Liver (tissue), 9 donors: ENCODE data around the gene PLCB4. TPM values are rescaled to one million over a fixed set of nuclear protein-coding genes. Genes with fewer than 3 reads are reported as not detected.

ENCODE experiments used
- DNase-seq: peaks from one replicate; pipeline ENCODE4 v3.0.0-alpha.2; 2017; ENCODE audit warnings: low spot score
- H3K27ac ChIP-seq, 2 donors: one replicate each; pipeline ENCODE4 v1.7.0; 2013; ENCODE audit warnings: inconsistent platforms in 2 of 2, low read length in 2 of 2, control low read depth in 1 of 2, low read depth in 1 of 2, mild to moderate bottlenecking in 1 of 2
- H3K27me3 ChIP-seq, 4 donors: one replicate each; pipeline versions ENCODE4 v1.6.1 to v1.7.0; 2013; ENCODE audit warnings: low read length in 3 of 4, inconsistent platforms in 1 of 4, mild to moderate bottlenecking in 1 of 4, moderate library complexity in 1 of 4; ENCODE audit not compliant: control insufficient read depth in 4 of 4, insufficient read depth in 4 of 4
- H3K36me3 ChIP-seq, 4 donors: one replicate each; pipeline versions ENCODE4 v1.6.1 to v1.7.0; 2013; ENCODE audit warnings: low read length in 3 of 4, mild to moderate bottlenecking in 3 of 4, low read depth in 1 of 4, moderate library complexity in 1 of 4; ENCODE audit not compliant: control insufficient read depth in 4 of 4, insufficient read depth in 3 of 4
- H3K4me1 ChIP-seq, 4 donors: one replicate each; pipeline versions ENCODE4 v1.6.1 to v1.7.0; 2013; ENCODE audit warnings: low read length in 3 of 4, mild to moderate bottlenecking in 3 of 4, moderate library complexity in 1 of 4; ENCODE audit not compliant: control insufficient read depth in 4 of 4, insufficient read depth in 4 of 4
- H3K4me3 ChIP-seq, 3 donors: one replicate each; pipeline versions ENCODE4 v1.6.1 to v1.7.0; 2013; ENCODE audit warnings: low read length in 3 of 3, control low read depth in 1 of 3, low read depth in 1 of 3, mild to moderate bottlenecking in 1 of 3
- H3K9ac ChIP-seq, 2 donors: one replicate each; pipeline ENCODE4 v1.7.0; 2013; ENCODE audit warnings: low read length in 2 of 2, mild to moderate bottlenecking in 2 of 2, moderate library complexity in 2 of 2, control low read depth in 1 of 2, low read depth in 1 of 2
- H3K9me3 ChIP-seq, 4 donors: one replicate each; pipeline versions ENCODE4 v1.6.1 to v1.7.0; 2013; ENCODE audit warnings: low read length in 3 of 4; ENCODE audit not compliant: control insufficient read depth in 4 of 4
- ATF3 ChIP-seq: IDR thresholded peaks from 2 replicates; pipeline ENCODE4 v1.6.1; 2016; ENCODE audit warnings: antibody characterized with exemption
- EGR1 ChIP-seq, 2 donors: IDR thresholded peaks; 2 replicates each; pipeline ENCODE4 v1.6.1; 2016 to 2018; ENCODE audit warnings: antibody characterized with exemption in 2 of 2, low read depth in 2 of 2
- FOXA1 ChIP-seq: IDR thresholded peaks from 2 replicates; pipeline ENCODE4 v1.6.1; 2016; ENCODE audit warnings: antibody characterized with exemption
- FOXA2 ChIP-seq: IDR thresholded peaks from 2 replicates; pipeline ENCODE4 v1.6.1; 2016; ENCODE audit warnings: antibody characterized with exemption
- HNF4A ChIP-seq, 2 donors: conservative IDR thresholded peaks; 2 replicates each; pipeline ENCODE4 v1.6.1; 2016; ENCODE audit warnings: antibody characterized with exemption in 2 of 2, mild to moderate bottlenecking in 2 of 2
- HNF4G ChIP-seq: IDR thresholded peaks from 2 replicates; pipeline ENCODE4 v1.6.1; 2016; ENCODE audit warnings: antibody characterized with exemption
- JUND ChIP-seq, 2 donors: IDR thresholded peaks; 2 replicates each; pipeline ENCODE4 v1.6.1; 2016; ENCODE audit warnings: antibody characterized with exemption in 2 of 2
- NR2F2 ChIP-seq: IDR thresholded peaks from 2 replicates; pipeline ENCODE4 v1.6.1; 2016; ENCODE audit warnings: antibody characterized with exemption
- RAD21 ChIP-seq, 2 donors: IDR thresholded peaks; 2 replicates each; pipeline ENCODE4 v1.6.1; 2016; ENCODE audit warnings: antibody characterized with exemption in 2 of 2, mild to moderate bottlenecking in 2 of 2
- RXRA ChIP-seq, 2 donors: IDR thresholded peaks; 2 replicates each; pipeline ENCODE4 v1.6.1; 2017 to 2018; ENCODE audit warnings: antibody characterized with exemption in 2 of 2, mild to moderate bottlenecking in 1 of 2
- TAF1 ChIP-seq: conservative IDR thresholded peaks from 2 replicates; pipeline ENCODE4 v1.6.1; 2016; ENCODE audit warnings: antibody characterized with exemption, mild to moderate bottlenecking
- YY1 ChIP-seq: IDR thresholded peaks from 2 replicates; pipeline ENCODE4 v1.6.1; 2016; ENCODE audit warnings: antibody characterized with exemption, mild to moderate bottlenecking
- WGBS: extraction: QIAGEN DNeasy Blood & Tissue Kit; methylation state at CpG from one replicate; pipeline ENCODE4 v1.1.7; 2013; 5-methylcytosine and 5-hydroxymethylcytosine counted together
- polyA plus RNA-seq, 2 donors: library from polyadenylated mRNA; stranded (reverse) in 1 of 2; unstranded in 1 of 2; fragments of 200-250 nt in 1 of 2; fragments of >200 nt in 1 of 2; fragmentation: Nextera tagmentation in 1 of 2; extraction: Ambion mirVana in 1 of 2; gene quantifications; one replicate each; pipeline versions ENCODE4 v1.2.1 to v1.2.3, GENCODE V29; 2013 to 2015
- total RNA-seq, 2 donors: library from RNA; depleted of rRNA; stranded (reverse); fragments of >200 nt; gene quantifications; one replicate each; pipeline ENCODE4 v1.2.3, GENCODE V29; 2014
- TF ChIP-seq, protein P1 (sequence below): fragments of 150-350 bp; IDR thresholded peaks from 2 replicates; pipeline ENCODE4 v1.5.1; 2017; ENCODE audit warnings: improper control_type of control experiment, low read depth, low read length; ENCODE audit not compliant: missing input control
- TF ChIP-seq, protein P2 (sequence below): IDR thresholded peaks from 2 replicates; pipeline ENCODE4 v1.6.1; 2016; ENCODE audit warnings: antibody characterized with exemption
- TF ChIP-seq, protein P3 (sequence below): IDR thresholded peaks from 2 replicates; pipeline ENCODE4 v1.6.1; 2016; ENCODE audit warnings: antibody characterized with exemption, mild to moderate bottlenecking
- TF ChIP-seq, protein P4 (sequence below): IDR thresholded peaks from 2 replicates; pipeline ENCODE4 v1.6.1; 2016; ENCODE audit warnings: antibody characterized with exemption
- donor health status: healthy.
- donor health status: healthy.
- donor health status: healthy.
- donor health status: healthy.
- donor health status: healthy.

PLCB4 gene
- total and polyA plus RNA-seq, 4 donors: 0.14 to 0.67 (median 0.30) TPM

GRCh38 chr20:9409981-9410380 lies 341.1 kb downstream of the PLCB4 start:
- H3K36me3 ChIP-seq: no peaks in the 10 kb centered on the region
- H3K9ac ChIP-seq: no peak overlapping the region
- 74% methylated on average over 2 of the region's 2 CpGs for WGBS

DNA sequence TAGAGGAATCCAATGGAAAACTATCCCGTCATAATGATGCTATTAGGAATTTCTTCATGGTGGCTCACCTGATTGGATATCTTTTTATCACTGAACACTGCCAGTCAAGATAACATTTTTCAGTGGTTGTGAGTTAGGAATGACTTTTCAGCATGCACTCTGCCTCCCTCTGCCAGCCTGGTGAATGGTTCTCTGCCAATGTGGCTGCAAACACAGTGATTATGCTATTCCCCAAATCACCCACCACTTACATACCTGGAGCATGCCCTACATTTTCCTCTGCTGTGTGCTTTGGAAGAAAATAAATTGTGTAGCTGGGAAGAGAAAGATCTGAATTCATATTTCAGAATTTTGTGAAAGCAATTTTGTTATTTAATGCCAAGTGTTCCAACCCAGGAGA lies 342.9 kb downstream of the PLCB4 start:
- no peaks in the 10 kb centered on the region for H3K9me3 ChIP-seq
- no peaks in the 10 kb centered on the region for H3K36me3 ChIP-seq
- 81% methylated on average over 1 of the region's 1 CpG for WGBS
- H3K9ac ChIP-seq: no peak overlapping the region
- H3K4me1 ChIP-seq: no peaks in the 10 kb centered on the region
- H3K4me3 ChIP-seq: no peak overlapping the region
- H3K27me3 ChIP-seq: no peaks in the 10 kb centered on the region
- no peak overlapping the region for H3K27ac ChIP-seq
- no peak for DNase-seq
- TF ChIP-seq HNF4A (conservative IDR thresholded peaks at IDR 0.05): no peak
- no peak for TF ChIP-seq FOXA1
- TF ChIP-seq, protein P1, sequence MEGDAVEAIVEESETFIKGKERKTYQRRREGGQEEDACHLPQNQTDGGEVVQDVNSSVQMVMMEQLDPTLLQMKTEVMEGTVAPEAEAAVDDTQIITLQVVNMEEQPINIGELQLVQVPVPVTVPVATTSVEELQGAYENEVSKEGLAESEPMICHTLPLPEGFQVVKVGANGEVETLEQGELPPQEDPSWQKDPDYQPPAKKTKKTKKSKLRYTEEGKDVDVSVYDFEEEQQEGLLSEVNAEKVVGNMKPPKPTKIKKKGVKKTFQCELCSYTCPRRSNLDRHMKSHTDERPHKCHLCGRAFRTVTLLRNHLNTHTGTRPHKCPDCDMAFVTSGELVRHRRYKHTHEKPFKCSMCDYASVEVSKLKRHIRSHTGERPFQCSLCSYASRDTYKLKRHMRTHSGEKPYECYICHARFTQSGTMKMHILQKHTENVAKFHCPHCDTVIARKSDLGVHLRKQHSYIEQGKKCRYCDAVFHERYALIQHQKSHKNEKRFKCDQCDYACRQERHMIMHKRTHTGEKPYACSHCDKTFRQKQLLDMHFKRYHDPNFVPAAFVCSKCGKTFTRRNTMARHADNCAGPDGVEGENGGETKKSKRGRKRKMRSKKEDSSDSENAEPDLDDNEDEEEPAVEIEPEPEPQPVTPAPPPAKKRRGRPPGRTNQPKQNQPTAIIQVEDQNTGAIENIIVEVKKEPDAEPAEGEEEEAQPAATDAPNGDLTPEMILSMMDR: no peak
- no peak for TF ChIP-seq JUND (IDR thresholded peaks at IDR 0.05)
- TF ChIP-seq HNF4G: no peak
- TF ChIP-seq, protein P2, sequence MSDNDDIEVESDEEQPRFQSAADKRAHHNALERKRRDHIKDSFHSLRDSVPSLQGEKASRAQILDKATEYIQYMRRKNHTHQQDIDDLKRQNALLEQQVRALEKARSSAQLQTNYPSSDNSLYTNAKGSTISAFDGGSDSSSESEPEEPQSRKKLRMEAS: no peak
- TF ChIP-seq, protein P3, sequence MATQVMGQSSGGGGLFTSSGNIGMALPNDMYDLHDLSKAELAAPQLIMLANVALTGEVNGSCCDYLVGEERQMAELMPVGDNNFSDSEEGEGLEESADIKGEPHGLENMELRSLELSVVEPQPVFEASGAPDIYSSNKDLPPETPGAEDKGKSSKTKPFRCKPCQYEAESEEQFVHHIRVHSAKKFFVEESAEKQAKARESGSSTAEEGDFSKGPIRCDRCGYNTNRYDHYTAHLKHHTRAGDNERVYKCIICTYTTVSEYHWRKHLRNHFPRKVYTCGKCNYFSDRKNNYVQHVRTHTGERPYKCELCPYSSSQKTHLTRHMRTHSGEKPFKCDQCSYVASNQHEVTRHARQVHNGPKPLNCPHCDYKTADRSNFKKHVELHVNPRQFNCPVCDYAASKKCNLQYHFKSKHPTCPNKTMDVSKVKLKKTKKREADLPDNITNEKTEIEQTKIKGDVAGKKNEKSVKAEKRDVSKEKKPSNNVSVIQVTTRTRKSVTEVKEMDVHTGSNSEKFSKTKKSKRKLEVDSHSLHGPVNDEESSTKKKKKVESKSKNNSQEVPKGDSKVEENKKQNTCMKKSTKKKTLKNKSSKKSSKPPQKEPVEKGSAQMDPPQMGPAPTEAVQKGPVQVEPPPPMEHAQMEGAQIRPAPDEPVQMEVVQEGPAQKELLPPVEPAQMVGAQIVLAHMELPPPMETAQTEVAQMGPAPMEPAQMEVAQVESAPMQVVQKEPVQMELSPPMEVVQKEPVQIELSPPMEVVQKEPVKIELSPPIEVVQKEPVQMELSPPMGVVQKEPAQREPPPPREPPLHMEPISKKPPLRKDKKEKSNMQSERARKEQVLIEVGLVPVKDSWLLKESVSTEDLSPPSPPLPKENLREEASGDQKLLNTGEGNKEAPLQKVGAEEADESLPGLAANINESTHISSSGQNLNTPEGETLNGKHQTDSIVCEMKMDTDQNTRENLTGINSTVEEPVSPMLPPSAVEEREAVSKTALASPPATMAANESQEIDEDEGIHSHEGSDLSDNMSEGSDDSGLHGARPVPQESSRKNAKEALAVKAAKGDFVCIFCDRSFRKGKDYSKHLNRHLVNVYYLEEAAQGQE: no peak
- no peak for TF ChIP-seq YY1

More at GRCh38 chr20:9409981-9410380, 341.1 kb downstream of the PLCB4 start:
- no peak overlapping the region for H3K27ac ChIP-seq
- TF ChIP-seq RXRA (IDR thresholded peaks at IDR 0.05): no peak
- TF ChIP-seq, protein P3: no peak
- TF ChIP-seq NR2F2: no peak
- TF ChIP-seq, protein P1: no peak
- TF ChIP-seq YY1: no peak
- TF ChIP-seq, protein P4, sequence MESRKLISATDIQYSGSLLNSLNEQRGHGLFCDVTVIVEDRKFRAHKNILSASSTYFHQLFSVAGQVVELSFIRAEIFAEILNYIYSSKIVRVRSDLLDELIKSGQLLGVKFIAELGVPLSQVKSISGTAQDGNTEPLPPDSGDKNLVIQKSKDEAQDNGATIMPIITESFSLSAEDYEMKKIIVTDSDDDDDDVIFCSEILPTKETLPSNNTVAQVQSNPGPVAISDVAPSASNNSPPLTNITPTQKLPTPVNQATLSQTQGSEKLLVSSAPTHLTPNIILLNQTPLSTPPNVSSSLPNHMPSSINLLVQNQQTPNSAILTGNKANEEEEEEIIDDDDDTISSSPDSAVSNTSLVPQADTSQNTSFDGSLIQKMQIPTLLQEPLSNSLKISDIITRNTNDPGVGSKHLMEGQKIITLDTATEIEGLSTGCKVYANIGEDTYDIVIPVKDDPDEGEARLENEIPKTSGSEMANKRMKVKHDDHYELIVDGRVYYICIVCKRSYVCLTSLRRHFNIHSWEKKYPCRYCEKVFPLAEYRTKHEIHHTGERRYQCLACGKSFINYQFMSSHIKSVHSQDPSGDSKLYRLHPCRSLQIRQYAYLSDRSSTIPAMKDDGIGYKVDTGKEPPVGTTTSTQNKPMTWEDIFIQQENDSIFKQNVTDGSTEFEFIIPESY: no peak
- TF ChIP-seq TAF1: no peak
- TF ChIP-seq FOXA2: no peak
- no peak for TF ChIP-seq ATF3
- TF ChIP-seq HNF4A (conservative IDR thresholded peaks at IDR 0.05): no peak
- no peak for TF ChIP-seq EGR1 (IDR thresholded peaks at IDR 0.05; ENCODE audit: low read depth in 2 of 2)
- TF ChIP-seq RAD21 (IDR thresholded peaks at IDR 0.05): no peak
- no peak overlapping the region for H3K4me3 ChIP-seq
- no peak for DNase-seq
- H3K9me3 ChIP-seq: no peaks in the 10 kb centered on the region
- no peaks in the 10 kb centered on the region for H3K27me3 ChIP-seq
- no peaks in the 10 kb centered on the region for H3K4me1 ChIP-seq
